Measurements from ENCODE around the gene MAP2K7.
A peak's percentile ranks its signal among the peaks of the same experiment; 100 is the strongest.

MAP2K7 gene

GRCh38 chr19:7867092-7867844 is 36.4 kb upstream of the MAP2K7 start:
- no peak for DNase-seq

GRCh38 chr19:7868326-7868670 is 35.4 kb upstream of the MAP2K7 start:
- DNase-seq: no peak

GRCh38 chr19:7868671-7869452 is 34.8 kb upstream of the MAP2K7 start:
- no peak for DNase-seq

- no peak for DNase-seq
Measured at GRCh38 chr19:7869453-7869909, 34.2 kb upstream of the MAP2K7 start.

GRCh38 chr19:7869910-7870511 is 33.7 kb upstream of the MAP2K7 start:
- peak in 1 of 2 experiments; percentile 33 for DNase-seq

- DNase-seq: peak; percentile 34 to 38
Measured at GRCh38 chr19:7870571-7871436, 32.9 kb upstream of the MAP2K7 start.

- peak; percentile 69 to 73 for DNase-seq
Measured at GRCh38 chr19:7871437-7872305, 32.0 kb upstream of the MAP2K7 start.

- no peak for DNase-seq
Measured at GRCh38 chr19:7872306-7873204, 31.1 kb upstream of the MAP2K7 start.

GRCh38 chr19:7873304-7874075 is 30.2 kb upstream of the MAP2K7 start:
- DNase-seq: no peak

GRCh38 chr19:7874076-7874896 is 29.4 kb upstream of the MAP2K7 start, which contains the start of gene PRR36:
Gene PRR36, minus strand, starts transcription at chr19:7874390. Its CDS starts 701 bp downstream, at chr19:7873689.
- peak; percentile 77 to 89 for DNase-seq

- DNase-seq: peak; percentile 27 to 48
Measured at GRCh38 chr19:7874897-7875273, 28.8 kb upstream of the MAP2K7 start.

- no peak for DNase-seq
Measured at GRCh38 chr19:7877249-7877836, 26.3 kb upstream of the MAP2K7 start.

GRCh38 chr19:7879111-7879807 is 24.4 kb upstream of the MAP2K7 start:
- DNase-seq: peak; percentile 6 to 41

- no peak for DNase-seq
Measured at GRCh38 chr19:7879836-7880235, 23.8 kb upstream of the MAP2K7 start.

- DNase-seq: no peak
Measured at GRCh38 chr19:7881910-7882309, 21.8 kb upstream of the MAP2K7 start.

- DNase-seq: no peak
Measured at GRCh38 chr19:7883105-7883504, 20.6 kb upstream of the MAP2K7 start.

- no peak for DNase-seq
Measured at GRCh38 chr19:7883796-7884570, 19.7 kb upstream of the MAP2K7 start.
